DMS53 (cell line): ENCODE results near the gene HOXB6.

ENCODE experiments used
- DNase-seq: peaks from one replicate; lab custom pipeline; 2025; lab: John Stamatoyannopoulos, UW

HOXB6 gene

DNA sequence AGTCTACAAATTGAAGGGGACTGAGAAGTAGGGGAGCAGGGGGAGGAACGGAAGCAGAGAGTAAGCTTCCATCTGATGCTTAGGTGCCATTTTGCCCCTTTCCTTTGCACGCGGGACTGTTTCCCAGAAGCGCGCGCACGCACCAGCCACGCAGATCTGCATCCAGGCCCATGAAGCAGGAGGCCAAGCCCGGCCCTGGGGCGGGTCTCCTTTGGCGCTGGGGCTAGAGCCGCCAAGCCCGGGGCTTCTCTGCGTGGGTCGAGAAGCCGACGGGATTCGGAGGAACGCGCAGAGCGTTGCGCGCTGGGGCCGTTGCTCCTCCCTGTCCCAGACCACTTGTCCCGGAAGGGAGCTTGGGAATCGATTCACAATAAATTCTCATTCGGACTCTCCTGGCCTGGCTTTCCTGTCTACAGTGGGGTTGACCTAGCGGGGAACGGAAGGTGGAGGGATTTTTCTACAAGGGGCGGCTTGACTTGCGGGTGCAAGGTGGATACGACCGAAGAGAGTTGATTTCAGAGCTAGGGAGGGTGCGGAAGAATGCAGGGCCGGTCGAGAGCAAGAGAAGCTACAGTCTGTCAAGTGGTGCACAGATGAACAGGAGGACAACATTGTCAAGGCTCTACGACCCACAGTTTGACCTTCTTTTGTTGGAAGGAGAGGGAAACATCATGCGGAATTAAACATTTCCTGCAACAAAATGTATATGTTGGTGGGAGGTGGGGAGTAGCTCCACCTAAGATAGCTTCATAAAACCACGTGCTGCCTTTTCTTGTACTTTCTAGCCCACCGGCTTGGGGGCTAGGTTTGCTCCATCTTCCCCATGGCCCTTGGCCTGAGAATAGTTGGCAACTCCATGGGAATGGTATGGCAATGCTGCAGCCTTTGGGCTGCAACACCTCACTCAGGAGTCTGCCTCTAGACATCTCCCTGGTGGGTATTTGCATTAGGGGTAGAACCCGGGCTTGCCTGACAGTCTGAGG lies 16.9 kb upstream of the HOXB6 start:
- no peak for DNase-seq

DNA sequence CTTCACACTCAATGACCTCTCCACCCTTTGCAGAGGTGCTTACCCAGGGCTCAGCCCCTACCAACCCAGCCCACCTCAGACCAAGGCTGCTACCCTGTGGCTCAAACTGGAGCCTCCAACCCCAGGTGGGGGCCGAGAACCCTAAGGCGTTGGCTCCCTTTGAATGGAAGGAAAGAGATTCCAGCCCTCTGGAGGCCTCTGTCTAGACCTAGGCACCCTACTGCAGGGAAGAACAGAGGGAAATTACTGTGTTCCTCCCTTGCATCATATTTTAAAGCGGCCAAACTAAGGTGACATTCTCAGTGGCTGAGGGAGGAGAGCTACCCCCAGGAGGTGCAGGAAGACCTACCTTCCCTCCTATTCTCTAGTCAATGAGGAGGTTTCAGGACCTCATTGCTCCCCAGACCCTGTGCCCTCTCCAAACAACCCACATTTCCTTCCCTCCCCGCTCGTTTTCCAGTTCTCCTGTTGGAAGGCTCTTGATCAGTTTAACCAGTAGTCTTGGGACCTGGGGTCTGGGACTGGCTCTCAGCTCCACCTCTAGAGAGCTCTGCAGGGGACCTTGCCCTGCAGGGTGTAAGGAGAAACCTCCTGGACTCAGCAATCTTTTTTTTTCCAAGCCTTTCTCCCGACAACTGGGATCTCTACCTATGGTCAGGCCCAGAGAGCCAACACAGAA lies 15.8 kb upstream of the HOXB6 start:
- no peak for DNase-seq

DNA sequence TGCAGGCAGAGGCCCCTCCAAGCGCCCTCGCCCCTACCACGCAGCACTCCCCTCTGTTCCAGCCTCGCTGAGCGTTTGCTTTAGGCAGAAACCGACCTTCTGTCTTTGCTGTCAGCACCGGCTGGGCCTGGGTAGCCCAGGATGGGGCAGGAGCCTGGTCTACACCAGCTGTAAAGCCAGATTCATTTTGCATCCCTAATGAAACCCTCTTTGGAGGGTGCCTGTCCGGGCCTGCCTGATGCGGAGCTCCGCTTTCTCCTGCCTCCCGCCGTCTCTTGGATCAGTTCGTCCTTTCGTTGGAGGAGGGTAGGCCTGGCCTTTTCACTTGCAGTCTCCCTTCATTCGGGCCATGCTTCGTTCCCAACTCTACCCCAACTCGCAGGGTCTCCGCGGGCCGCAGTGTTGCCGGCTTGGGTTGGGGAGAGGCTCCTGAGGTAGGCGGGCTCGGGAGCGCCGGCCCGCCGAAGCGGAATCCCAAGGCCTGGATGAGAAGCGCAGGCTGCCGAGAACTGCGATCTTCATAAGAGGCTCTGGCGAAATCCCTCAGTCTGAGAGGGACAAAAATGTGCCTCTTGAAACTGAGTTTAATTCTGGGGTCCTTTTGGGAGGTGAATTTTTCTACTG lies 15.2 kb upstream of the HOXB6 start:
- no peak for DNase-seq

DNA sequence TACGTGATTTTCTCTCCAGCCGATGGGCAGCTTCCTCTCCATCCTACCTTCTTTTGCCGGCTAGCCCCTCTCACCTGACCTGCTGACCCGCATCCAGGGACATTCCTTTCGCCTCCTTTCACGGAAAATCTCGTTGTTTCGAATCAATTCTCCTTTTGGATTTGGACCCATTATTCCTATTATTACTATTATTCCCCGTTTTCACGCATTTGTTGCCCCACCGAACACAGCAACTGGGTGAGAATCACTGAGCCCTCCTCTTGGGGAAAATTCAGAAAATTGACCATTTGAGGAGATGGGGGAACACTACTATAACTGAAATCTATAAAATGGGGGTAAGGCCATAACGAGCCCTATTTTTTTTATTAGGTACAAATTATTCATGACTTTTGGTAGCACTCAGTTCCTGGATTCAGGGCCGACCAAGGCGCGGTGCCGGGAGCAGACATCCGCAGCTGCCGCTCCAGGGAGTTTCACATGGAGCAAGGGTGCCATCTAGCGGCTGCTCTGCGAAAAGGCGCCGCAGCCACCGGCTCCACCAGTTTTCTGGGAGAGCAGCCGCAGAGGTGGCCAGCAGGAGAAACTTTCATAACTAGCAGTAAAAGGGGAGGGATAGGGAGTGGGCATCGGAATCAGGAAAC lies 13.6 kb upstream of the HOXB6 start:
- DNase-seq = peak; percentile 90

GRCh38 chr17:48617471-48618255 lies 12.9 kb upstream of the HOXB6 start:
- DNase-seq = no peak

DNA sequence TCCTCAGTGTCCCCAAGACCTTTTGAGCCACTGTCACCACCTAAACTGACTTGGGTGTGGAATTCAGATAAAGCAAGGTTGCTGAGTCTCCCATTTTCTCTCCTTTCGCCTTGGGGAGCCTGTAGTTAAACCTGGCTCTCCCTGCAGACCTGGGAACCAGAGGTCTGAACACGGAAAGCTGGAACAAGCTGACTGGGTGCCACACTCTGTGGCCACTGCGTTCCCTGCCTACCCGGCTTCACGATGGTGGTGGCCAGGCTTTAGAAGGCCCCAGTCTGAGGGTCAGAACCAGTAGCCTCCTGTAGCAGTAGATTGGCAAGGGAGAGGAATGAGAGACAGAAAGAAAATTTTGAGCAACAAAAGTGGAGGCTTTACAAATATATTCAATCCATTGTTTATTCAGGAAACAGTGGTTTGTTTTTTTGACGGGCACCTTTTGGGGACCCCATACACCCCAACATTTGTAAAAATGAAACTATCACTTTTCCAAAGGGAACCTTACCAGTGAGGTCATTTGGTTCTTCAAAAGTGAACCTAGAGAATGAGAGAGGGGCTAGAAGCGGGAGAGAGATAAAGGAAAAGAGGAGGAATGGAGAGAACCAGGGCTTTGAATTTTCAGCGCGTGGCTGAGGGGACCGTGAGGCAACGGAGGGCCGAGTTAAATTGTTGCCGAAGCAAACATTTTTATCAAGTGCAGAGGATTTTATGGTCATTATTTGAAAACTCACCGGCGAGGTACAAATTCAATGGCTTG lies 12.1 kb upstream of the HOXB6 start:
- peak; percentile 37 for DNase-seq

- DNase-seq = no peak
Measured at GRCh38 chr17:48615963-48616716, 11.4 kb upstream of the HOXB6 start.

- DNase-seq = no peak
Measured at GRCh38 chr17:48615047-48615962, 10.5 kb upstream of the HOXB6 start, which contains the start of gene HOXB8. HOXB8 (minus strand) TSS chr17:48615292; CDS start chr17:48614704, 588 bp downstream.

DNA sequence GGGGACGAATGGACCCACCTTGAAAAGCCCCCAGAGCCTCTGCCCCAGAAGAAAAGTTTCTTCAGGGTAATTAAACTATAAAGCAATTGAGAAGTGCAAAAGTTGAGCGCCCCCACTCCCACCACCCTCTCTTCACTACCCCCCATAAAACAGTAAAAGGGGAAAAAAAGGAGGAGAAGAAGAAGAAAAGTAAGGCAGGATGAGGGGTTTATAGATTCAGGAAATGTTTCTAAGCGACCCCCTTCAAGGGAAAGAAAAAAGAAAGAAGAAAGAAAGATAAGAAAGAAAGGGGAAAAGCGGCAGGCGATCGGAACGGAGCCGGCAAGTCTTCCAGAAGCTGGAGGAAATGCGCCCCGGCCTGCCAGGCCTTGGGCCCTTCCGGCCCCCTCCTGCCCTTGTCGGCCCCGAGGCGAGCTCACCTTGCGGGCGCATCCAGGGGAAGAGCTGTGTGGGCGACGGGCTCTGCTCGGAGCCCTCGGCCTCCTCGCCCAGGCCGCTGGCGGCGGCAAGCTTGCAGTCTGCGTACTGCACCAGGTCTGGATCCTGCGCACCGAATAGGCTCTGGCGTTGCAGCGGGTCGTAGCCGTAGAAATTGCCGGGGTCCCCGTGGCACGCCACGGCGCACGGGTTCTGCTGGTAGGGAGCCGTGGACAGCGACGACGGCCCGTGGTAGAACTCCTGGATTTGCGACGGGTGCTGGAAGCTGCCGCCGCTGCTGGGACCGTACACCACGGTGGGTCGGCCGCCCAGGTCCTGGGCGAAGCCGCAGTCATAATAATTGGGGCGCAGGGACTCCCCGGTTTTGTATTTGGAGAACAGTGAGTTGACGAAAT lies 9.3 kb upstream of the HOXB6 start:
- no peak for DNase-seq

GRCh38 chr17:48612854-48613691 lies 8.3 kb upstream of the HOXB6 start:
- DNase-seq = peak; percentile 64

DNA sequence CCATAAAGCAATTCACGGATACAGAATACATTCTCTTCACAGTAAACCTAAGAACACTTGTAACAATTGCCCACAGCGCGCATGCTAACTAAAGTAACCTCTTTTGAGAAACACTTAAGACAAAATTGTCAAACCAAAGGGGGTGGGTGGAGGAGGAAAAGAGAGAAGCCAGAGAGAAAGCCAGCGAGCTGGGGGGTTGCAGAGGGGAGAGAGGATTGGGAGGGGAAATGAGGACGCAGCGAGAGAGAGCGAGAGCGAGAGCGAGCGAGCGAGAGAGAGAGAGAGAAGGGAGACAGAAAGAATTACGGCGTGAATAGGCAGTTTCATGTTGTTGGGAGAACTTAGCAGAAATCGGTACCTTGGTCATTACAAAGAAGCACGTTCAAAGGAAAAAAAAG lies 7.7 kb upstream of the HOXB6 start:
- DNase-seq = peak; percentile 61

DNA sequence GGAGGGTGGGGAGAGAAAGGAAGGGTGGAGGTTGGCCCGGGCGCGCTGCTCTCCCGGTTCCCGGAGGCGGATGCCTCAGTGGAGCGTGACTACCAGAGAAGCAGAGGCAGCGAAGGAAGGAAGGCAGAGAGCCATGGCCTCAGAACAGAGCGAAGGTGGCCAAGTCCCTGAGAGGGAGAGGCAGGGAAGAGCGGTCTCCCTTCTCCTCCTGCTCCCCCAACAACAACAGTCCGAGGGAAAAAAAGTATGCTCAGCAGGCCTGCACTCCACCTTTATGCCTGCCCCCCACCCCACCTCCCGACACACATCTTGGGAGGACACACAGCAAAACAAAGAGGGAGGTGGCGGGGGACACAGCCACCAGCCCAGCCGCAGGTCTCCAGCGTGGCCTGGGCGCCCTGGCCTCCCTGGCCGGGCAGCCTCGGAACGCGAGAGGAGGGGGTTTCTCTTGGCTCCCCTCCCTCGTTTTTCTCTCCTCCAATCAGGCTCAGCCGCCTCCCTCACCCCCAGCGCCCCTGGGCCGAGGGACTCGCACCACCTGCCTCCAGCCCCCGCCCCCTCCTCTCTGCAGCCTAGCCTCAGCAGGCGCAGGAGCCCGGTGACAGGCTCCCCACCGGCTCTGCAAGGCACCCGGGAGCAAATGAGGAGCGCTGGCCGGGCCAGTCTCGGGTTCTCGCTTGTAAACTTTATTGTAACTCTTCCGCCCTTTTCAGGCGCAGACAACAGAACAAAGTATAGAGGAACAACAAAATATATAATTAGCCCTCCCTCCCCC lies 7.1 kb upstream of the HOXB6 start:
- DNase-seq = peak; percentile 53

DNA sequence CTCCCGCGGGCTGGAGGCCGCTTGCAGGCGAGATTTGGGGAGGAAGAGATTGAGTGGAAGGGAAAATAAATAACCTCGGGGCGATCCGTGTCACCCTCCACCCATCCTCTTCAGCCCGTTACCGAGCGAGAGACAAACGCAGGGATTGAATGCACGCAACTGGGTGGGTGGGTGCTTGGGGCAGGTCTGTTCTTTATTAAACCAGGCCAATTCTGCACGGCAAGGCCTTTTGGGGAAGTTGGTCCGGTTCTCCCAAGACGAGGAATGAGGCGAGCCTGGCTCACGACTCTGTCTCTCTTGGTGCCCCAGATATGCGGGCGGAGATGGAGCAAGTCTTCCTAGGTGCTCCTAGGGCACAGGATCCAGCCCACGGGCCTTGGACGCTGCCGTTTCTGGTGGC lies 6.4 kb upstream of the HOXB6 start:
- DNase-seq = peak; percentile 45

GRCh38 chr17:48610282-48611211 lies 5.8 kb upstream of the HOXB6 start, which contains the start of gene HOXB7:
HOXB7 (minus strand) TSS chr17:48611017; CDS start chr17:48610918, 99 bp downstream.
- peak; percentile 66 for DNase-seq

- no peak for DNase-seq
Measured at GRCh38 chr17:48609759-48610281, 5.0 kb upstream of the HOXB6 start.
